Measurements from ENCODE around the gene OR10A5.

- no peak for TF ChIP-seq CTCF (IDR thresholded peaks at IDR 0.05)
- TF ChIP-seq POLR2A (IDR thresholded peaks at IDR 0.05) = no peak
- TF ChIP-seq EP300 (IDR thresholded peaks at IDR 0.05) = no peak
- no peak for TF ChIP-seq POLR2AphosphoS5 (IDR thresholded peaks at IDR 0.05)
Measured at GRCh38 chr11:6834021-6834420, 11.5 kb upstream of the OR10A5 start.
